GM19438 (cell line): ENCODE measurements around the gene NOTCH4.

Experiments
- ATAC-seq: cut with Tn5 transposase; IDR thresholded peaks from one replicate; pipeline ENCODE4 v1.9.1; 2021; ENCODE audit warnings: low read depth; ENCODE audit not compliant: unreplicated experiment

Gene NOTCH4

DNA sequence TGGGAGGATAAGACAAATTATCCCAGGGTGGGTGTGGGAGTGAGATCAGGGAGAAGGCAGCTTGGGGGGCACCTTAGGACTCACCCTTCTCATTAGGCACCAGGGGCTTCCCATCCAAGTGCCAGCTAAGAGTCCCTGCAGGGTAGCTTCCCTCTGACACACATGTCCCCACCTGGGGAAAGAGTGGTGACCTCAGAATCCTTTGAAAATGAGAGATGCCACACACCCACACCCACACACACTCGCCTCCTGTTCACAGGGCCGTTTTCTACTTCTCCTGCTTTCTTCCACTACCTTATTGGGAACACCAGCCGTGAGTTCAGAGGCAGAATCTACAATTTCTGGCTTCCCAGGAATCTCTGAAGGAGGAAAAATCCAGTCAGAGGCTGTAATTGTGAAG is 40.8 kb downstream of the NOTCH4 start:
- ATAC-seq = no peak

DNA sequence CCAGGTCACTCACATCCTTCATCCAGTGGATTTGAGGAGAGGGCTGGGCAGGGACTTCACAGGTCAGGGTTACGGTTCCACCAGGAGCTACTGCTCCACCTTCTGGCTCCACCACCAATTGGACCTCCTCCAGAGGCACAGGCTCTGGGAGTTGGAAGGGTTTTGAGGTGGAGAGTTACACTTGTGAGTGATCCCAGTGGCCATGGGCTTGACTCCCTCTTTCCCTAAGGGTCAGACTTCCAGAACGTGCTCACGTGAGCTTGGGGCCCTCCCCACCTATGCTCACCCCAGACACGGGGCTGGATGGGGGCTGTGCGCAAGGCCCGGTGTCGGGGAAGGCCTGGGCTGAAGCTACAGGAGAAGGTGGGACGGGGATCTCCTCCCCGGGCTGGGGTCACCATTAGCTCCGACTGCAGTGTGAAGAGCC is 41.3 kb downstream of the NOTCH4 start:
- no peak for ATAC-seq

DNA sequence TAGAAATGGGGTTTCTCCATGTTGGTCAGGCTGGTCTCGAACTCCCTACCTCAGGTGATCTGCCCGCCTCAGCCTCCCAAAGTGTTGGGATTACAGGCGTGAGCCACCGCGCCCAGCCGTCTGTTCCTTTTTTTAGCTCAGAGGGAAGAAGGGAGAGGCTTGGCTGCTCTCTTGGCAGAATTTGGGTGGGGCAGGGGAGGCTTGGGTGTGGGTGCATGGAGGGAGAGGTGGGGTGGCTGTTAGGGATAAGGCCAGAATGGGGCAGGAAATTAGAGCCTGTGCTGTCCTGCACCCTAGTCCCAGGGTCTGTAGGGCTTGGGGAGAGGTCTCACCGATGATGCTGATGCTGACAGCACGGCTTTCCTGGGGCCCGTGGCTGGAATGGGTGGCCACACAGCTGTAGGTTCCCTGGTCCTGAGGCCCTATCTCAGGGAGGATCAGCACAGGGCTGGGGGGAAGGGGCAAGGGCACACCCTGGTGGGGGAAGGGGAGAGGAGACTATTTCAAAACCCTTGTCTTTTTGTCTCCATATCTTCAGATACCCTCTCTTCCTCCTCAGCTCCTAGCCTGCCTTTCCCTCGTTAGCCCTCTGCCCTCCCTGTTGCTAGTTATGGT is 41.8 kb downstream of the NOTCH4 start:
- ATAC-seq = no peak

- ATAC-seq = no peak
Measured at GRCh38 chr6:32181148-32181702, 42.6 kb downstream of the NOTCH4 start.

GRCh38 chr6:32179766-32180405 is 44.0 kb downstream of the NOTCH4 start:
- ATAC-seq = no peak

DNA sequence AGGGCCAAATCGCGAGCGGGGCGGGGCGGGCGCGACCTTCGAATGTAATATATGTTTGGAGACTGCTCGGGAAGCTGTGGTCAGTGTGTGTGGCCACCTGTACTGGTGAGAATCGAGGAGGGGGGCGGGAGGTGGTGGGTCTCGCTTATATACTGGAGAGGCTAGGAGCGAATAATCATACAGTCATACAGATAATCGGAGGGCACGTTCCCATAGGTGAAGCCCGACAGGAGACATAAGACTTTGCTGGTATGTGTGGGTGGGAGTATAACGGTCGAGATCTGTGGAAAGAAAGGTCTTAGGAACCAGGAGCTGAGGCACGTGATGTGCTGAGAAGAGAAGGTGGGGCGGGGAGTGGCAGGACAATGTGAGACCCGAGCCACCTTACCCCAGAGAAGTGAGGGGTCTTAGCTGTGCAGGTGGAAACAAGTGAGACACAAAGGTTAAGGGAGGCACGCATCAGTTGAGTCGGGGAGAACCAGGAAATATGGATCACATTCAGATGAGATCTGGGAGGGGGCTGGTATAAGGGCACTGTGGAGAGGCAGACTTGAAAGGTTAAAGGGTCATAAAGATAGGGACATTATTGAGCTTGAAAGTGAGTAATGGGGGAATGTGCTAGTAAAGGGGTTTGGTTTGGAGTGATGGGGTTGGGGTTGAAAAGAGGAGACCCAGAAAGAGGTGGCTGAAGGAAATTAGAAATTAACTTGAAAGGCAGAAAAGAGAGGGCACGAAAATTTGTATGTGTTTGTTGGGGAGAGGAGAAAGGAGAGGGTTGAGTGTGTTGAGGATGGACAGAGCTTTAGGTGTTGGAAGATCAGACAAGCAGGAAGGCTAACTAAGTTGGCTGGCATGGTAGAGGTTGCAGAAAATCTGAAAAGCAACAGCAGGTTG is 45.1 kb downstream of the NOTCH4 start:
- ATAC-seq = no peak

GRCh38 chr6:32177788-32178546 is 45.9 kb downstream of the NOTCH4 start, which contains the start of gene RNF5:
Gene RNF5, plus strand, starts transcription at chr6:32178405. Its CDS starts 107 bp downstream, at chr6:32178512.
- ATAC-seq = peak; percentile 71

DNA sequence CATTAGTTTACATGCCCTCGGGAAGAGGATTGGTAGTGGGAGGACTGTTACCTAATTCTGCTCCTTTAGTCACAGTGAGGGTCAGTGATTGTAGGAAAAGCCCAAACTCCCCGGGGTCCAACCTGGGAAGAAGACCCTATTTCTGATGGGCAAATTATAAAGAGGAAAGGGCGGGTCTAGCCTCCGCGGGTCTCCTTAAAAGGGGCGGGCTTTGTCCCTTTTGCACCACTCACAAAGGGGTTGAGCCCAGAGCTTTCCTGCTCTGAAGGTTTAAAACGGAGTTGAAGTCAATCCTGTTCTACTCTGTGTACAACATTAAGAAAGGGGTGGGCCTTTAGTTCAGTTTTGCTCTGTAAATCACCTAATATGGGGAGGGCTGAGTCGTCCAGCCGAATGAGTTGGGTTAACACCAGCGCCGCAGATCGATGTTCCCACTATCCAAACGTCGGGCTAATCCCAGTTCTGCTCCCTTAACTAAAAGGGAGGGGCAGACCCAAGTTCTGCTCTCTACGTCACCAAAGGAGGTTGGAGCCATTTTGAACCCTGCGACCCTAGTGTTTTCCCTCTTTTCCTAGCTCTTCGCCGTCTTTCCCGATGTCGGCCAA is 46.6 kb downstream of the NOTCH4 start:
- no peak for ATAC-seq

DNA sequence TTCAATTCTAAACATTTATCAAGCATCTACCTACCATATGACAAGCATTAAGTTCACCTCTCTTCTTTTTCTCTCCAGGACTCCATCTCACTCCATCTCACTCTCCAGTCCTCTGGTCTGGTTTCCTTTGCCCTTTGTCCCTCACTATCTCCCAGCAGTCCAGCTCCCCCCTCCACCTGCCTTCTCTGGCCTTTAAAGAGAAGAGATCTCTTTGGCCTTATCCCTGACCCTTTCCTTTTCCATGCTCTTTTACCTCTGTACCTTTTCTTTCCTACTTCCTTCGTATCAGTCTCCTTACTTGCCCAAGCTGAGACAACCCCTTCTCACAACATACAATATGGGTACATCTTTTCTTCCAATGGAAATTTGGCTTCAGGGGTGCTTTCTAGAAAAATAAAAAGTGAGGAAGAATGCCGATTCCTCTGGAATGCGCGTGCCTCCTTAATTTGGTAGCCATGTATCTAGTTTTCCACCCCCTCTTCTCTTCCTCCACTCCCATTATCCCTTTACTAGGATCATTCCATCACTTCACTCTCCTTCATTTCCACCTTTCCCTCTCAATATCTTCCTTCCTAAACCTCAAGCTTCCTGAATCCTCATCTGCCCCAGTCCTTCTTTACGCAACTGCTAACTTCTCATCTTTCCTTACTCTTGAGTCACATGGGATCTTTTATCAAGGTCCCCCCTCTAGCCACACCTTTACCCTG is 47.2 kb downstream of the NOTCH4 start:
- no peak for ATAC-seq

GRCh38 chr6:32175711-32176475 is 48.0 kb downstream of the NOTCH4 start, which contains the start of gene AGPAT1:
Gene AGPAT1, minus strand, starts transcription at chr6:32176084. Its CDS starts 4,588 bp downstream, at chr6:32171496.
- peak; percentile 39 for ATAC-seq

DNA sequence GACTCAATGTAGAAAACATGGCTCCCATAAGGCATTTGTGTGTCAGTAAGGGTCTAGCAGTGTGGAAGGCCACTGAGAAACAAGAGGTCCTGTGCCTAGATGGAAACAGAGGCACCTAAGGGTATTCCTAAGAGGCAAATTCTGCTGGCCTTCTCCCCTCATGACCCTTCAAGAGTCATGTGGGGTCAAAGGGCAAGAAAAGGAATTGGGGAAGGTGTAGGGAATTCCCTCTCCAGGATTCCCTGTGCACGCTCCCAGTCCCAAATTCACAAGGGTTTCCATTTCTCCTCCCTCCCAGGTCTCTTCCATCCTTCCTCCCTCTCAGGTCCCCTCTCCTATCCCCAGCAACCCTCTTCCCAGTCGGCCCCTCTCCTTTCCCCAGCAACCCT is 48.6 kb downstream of the NOTCH4 start:
- ATAC-seq = no peak

- ATAC-seq = no peak
Measured at GRCh38 chr6:32174416-32174815, 49.5 kb downstream of the NOTCH4 start.

DNA sequence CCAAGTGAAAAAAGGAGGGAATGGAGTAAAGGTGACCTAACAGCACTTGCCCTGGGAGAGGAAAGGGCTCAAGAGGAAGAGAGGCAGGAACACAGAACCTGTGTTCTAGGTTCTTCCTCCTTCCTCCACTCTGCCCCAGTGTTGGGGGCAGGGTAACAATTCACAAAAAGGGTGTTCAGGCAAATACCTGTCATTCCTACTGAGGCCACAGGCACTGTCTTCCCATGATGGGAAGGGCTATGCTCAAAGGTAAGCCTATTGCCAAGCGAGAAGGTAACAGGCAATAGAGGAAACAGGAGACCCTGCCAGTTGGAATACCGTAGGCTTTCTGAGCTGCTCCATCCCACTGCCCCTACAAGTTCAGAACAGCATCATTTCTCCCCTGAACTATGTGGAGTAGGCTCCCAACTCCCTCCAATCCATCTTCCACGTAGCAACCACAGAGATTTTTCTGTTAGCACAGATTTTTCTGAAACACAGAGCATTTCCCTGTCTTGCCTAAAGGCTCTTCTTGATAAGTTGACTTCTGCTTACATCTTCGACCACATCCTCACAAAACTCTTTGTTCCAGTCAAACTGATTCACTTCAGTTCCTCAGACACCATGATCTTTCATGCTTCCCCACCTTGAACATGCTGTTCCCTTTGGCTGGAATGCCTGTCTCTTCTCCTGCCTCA is 50.7 kb downstream of the NOTCH4 start:
- no peak for ATAC-seq

DNA sequence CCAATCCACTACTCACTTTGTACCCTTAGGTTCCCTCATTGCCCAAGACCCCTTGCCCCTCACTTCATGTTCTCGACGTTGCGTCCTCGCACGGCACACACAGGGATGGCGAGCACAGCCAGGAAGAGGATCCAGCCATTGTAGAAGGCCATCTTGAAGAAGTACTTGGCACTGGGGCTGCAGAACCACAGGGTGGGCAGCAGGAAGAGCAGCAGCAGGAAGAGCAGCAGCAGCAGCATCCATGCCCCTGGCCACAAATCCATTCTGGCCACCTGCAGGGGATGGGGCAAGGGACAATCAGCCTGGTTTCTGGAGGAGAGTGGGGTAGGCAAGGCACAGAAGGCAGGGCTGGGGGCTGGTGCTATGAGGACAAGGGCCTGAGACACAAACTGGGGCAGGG is 52.6 kb downstream of the NOTCH4 start:
- ATAC-seq = no peak

DNA sequence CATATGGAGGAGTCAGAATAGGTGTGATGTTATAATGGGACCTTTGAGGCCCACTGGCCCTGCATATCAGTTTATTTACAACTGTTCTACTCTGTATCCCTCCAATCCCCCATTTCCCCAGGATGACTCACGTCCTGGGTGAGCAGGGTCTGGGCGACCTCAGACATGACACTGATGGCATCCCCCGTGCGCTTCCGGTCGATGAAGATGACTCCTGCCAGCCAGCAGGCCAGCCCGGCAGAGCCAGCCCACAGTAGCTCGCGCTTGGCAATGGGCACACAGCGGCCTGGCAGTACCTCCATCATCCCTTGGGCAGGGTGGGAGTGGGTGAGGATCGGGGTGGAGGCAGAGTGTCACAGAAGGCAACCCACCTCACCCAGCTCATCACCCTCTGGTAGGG is 53.6 kb downstream of the NOTCH4 start:
- ATAC-seq = no peak

DNA sequence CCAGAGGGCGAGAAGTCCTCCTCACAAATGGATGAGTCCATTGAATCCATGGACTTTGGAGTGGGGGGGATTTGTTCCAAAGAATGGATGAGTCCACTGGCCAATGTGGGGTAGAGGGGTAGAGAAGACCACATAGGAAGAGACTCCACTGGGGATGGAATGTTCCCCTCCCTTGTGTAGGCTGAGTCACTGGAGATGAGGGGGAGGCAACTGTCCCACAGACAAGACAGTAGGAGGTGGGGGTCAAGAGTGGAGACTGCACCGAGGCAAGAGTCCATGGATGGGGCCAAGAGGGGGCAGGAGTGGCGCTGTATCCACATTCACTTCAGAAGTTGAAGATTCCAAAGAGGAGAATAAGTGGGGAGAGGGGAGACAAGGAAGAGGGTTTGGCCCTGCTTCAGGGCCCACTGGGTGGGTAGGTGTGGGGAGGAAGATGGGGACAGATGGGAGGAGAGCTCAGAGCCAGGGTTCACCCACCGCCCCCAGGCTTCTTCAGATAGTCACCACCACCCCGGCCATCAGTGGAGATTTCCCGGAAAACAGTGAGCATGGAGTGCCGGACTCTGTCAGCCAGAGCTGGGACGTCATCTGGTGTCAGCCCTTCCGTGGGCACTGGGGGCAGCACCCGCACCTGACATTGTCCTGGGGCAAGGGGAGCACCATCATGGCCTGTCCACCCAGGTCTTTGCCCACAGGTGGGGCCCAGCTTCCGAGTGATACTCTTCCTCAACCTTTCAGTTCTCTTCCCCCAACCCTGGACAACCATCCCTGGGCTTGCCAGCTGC is 54.9 kb downstream of the NOTCH4 start:
- ATAC-seq = no peak

DNA sequence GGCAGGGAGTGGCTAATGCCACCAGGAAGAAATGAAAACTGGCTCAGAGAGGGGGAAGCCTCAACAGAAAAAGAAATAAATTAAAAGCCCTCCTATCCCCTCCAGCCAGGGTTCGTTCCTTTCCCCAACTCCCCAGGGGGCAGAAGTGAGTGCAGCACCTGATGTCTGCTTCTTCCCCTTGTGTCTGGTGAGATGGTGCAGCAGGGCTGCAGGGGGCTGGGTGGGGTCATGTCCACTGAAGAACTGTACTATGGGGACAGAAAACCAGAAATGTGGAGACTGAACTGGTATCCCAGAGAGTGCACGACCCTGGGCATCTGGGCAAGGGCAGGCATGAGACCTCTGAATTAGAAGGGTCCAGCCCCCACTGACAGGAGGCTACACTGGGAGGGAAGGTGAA is 55.5 kb downstream of the NOTCH4 start:
- ATAC-seq = no peak
